ENCODE results near the gene CDH13.
A peak's percentile ranks its signal among the peaks of the same experiment; 100 is the strongest.

The CDH13 gene

DNA sequence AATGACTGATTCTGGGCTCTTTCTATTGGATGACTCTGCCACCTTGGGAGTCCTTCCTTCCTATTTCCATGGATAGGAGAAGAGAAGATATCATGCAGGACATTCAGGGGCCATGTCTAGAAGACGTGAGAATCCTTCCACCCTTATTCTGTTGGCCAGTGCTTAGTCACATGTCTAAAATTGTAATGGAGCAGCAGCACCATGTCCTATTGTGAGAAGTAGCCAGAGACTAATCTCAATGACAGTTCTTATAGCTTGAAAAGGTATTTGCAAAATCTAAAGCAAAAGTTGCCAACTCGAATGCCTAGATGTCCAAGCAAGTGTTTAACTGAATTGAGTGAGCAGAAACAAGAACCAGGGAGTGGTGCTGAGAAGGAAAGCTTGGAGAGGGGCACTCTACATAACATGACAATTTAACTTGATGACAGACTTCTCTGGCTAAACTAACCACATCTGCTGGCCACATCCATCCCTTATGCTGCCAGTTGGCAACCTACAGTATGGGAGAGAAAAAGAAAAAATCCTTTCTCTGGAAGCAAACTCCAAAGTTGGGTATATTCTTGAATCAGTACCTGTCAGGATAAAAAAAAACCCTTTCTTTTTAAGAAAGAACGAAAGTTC, 225.7 kb downstream of the CDH13 start:
- TF ChIP-seq, protein P1, sequence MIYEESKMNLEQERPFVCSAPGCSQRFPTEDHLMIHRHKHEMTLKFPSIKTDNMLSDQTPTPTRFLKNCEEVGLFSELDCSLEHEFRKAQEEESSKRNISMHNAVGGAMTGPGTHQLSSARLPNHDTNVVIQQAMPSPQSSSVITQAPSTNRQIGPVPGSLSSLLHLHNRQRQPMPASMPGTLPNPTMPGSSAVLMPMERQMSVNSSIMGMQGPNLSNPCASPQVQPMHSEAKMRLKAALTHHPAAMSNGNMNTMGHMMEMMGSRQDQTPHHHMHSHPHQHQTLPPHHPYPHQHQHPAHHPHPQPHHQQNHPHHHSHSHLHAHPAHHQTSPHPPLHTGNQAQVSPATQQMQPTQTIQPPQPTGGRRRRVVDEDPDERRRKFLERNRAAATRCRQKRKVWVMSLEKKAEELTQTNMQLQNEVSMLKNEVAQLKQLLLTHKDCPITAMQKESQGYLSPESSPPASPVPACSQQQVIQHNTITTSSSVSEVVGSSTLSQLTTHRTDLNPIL (CRISPR knock-in tag; IDR thresholded peaks at IDR 0.05; ENCODE audit: low read depth) = no peak
- TF ChIP-seq ZNF565 (CRISPR knock-in tag; conservative IDR thresholded peaks at IDR 0.05; ENCODE audit: low read depth) (no peak), CSDC2 (CRISPR knock-in tag; IDR thresholded peaks at IDR 0.05) (no peak), BACH2 (CRISPR knock-in tag; IDR thresholded peaks at IDR 0.05; ENCODE audit: borderline replicate concordance) (no peak), RARB (CRISPR knock-in tag; IDR thresholded peaks at IDR 0.05) (no peak), OSR1 (CRISPR knock-in tag; IDR thresholded peaks at IDR 0.05) (no peak), ZC3H10 (CRISPR knock-in tag; IDR thresholded peaks at IDR 0.05) (no peak), TOX (CRISPR knock-in tag; IDR thresholded peaks at IDR 0.05; ENCODE audit: borderline replicate concordance) (no peak), SNAI2 (CRISPR knock-in tag; IDR thresholded peaks at IDR 0.05) (no peak), ZNF70 (CRISPR knock-in tag; IDR thresholded peaks at IDR 0.05) (no peak), ISL1 (CRISPR knock-in tag; IDR thresholded peaks at IDR 0.05) (no peak)
- TF ChIP-seq, protein P2, sequence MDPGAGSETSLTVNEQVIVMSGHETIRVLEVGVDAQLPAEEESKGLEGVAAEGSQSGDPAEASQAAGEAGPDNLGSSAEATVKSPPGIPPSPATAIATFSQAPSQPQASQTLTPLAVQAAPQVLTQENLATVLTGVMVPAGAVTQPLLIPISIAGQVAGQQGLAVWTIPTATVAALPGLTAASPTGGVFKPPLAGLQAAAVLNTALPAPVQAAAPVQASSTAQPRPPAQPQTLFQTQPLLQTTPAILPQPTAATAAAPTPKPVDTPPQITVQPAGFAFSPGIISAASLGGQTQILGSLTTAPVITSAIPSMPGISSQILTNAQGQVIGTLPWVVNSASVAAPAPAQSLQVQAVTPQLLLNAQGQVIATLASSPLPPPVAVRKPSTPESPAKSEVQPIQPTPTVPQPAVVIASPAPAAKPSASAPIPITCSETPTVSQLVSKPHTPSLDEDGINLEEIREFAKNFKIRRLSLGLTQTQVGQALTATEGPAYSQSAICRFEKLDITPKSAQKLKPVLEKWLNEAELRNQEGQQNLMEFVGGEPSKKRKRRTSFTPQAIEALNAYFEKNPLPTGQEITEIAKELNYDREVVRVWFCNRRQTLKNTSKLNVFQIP (CRISPR knock-in tag; IDR thresholded peaks at IDR 0.05; ENCODE audit: borderline replicate concordance, low read depth) = no peak
- TF ChIP-seq, protein P3, sequence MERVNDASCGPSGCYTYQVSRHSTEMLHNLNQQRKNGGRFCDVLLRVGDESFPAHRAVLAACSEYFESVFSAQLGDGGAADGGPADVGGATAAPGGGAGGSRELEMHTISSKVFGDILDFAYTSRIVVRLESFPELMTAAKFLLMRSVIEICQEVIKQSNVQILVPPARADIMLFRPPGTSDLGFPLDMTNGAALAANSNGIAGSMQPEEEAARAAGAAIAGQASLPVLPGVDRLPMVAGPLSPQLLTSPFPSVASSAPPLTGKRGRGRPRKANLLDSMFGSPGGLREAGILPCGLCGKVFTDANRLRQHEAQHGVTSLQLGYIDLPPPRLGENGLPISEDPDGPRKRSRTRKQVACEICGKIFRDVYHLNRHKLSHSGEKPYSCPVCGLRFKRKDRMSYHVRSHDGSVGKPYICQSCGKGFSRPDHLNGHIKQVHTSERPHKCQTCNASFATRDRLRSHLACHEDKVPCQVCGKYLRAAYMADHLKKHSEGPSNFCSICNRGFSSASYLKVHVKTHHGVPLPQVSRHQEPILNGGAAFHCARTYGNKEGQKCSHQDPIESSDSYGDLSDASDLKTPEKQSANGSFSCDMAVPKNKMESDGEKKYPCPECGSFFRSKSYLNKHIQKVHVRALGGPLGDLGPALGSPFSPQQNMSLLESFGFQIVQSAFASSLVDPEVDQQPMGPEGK (CRISPR knock-in tag; IDR thresholded peaks at IDR 0.05; ENCODE audit: borderline replicate concordance) = no peak
- ATAC-seq = no peak

DNA sequence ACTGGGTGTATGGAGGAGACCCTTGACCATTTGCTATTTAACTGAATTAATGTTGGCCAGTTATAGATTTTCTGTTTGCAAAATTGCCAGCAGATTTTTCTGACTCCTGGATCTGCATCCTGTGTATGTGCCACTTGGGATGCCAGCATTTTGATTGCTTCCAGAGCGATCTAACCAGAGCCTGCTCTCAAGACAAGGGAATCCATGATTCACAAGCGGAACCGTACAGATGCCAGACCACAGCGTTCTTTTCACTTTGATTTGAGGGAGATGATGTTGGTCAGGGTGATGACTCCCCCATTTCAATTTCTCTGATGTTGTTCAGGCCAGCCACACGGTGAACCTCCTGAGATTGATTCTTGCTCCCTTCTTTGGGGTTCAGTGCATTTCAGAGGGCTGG, 228.7 kb downstream of the CDH13 start:
- ATAC-seq = peak; percentile 85
- TF ChIP-seq, protein P4, sequence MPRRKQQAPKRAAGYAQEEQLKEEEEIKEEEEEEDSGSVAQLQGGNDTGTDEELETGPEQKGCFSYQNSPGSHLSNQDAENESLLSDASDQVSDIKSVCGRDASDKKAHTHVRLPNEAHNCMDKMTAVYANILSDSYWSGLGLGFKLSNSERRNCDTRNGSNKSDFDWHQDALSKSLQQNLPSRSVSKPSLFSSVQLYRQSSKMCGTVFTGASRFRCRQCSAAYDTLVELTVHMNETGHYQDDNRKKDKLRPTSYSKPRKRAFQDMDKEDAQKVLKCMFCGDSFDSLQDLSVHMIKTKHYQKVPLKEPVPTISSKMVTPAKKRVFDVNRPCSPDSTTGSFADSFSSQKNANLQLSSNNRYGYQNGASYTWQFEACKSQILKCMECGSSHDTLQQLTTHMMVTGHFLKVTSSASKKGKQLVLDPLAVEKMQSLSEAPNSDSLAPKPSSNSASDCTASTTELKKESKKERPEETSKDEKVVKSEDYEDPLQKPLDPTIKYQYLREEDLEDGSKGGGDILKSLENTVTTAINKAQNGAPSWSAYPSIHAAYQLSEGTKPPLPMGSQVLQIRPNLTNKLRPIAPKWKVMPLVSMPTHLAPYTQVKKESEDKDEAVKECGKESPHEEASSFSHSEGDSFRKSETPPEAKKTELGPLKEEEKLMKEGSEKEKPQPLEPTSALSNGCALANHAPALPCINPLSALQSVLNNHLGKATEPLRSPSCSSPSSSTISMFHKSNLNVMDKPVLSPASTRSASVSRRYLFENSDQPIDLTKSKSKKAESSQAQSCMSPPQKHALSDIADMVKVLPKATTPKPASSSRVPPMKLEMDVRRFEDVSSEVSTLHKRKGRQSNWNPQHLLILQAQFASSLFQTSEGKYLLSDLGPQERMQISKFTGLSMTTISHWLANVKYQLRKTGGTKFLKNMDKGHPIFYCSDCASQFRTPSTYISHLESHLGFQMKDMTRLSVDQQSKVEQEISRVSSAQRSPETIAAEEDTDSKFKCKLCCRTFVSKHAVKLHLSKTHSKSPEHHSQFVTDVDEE (CRISPR knock-in tag; IDR thresholded peaks at IDR 0.05) = no peak
- TF ChIP-seq SNAI2 (CRISPR knock-in tag; IDR thresholded peaks at IDR 0.05) (no peak), TCF4 (CRISPR knock-in tag; IDR thresholded peaks at IDR 0.05; ENCODE audit: borderline replicate concordance) (no peak), ZNF8 (CRISPR knock-in tag; IDR thresholded peaks at IDR 0.05) (no peak), ZFP30 (CRISPR knock-in tag; IDR thresholded peaks at IDR 0.05) (no peak), CSDC2 (CRISPR knock-in tag; IDR thresholded peaks at IDR 0.05) (no peak), ZC3H10 (CRISPR knock-in tag; IDR thresholded peaks at IDR 0.05) (no peak)
- TF ChIP-seq, protein P3 (CRISPR knock-in tag; IDR thresholded peaks at IDR 0.05; ENCODE audit: borderline replicate concordance) = no peak
- TF ChIP-seq, protein P2 (CRISPR knock-in tag; IDR thresholded peaks at IDR 0.05; ENCODE audit: borderline replicate concordance, low read depth) = no peak

All from SK-N-SH treated with all-trans-retinoic acid at 6 μM for 48 hours (cell line).